HepG2 (cell line): ENCODE data around the gene LRRC45. TPM values are rescaled to one million over a fixed set of nuclear protein-coding genes. Genes with fewer than 3 reads are reported as not detected.

Experiments
- ARNT ChIP-seq: fragments of 450-650 bp; IDR thresholded peaks from 2 replicates; pipeline ENCODE4 v1.6.1; 2017
- ARNTL ChIP-seq: sonication (generic); formaldehyde crosslinking; IDR thresholded peaks from 2 replicates; pipeline ENCODE4 v1.4.0; 2020; ENCODE audit warnings: mild to moderate bottlenecking, missing genetic modification reagents
- DMAP1 ChIP-seq: IDR thresholded peaks from 2 replicates; pipeline ENCODE4 v1.6.1; 2016
- DR1 ChIP-seq: sonication (generic); formaldehyde crosslinking; IDR thresholded peaks from 2 replicates; pipeline ENCODE4 v1.8.0; 2021; ENCODE audit warnings: mild to moderate bottlenecking, missing genetic modification reagents, inconsistent platforms
- IKZF4 ChIP-seq: sonication (generic); formaldehyde crosslinking; IDR thresholded peaks from 2 replicates; pipeline ENCODE4 v1.5.1; 2020; ENCODE audit warnings: borderline replicate concordance, mild to moderate bottlenecking, low read depth, missing genetic modification reagents; ENCODE audit errors: not compliant biosample characterization
- MYNN ChIP-seq: sonication (generic); formaldehyde crosslinking; IDR thresholded peaks from 2 replicates; pipeline ENCODE4 v1.4.0; 2020; ENCODE audit warnings: mild to moderate bottlenecking, low read depth, missing genetic modification reagents
- NFIC ChIP-seq: IDR thresholded peaks from 2 replicates; pipeline ENCODE4 v1.6.1; 2012; ENCODE audit warnings: mild to moderate bottlenecking, low read length, inconsistent platforms
- POLR2AphosphoS2 ChIP-seq: IDR thresholded peaks from 2 replicates; pipeline ENCODE4 v1.6.1; 2011; ENCODE audit warnings: low read depth, low read length, improper control_type of control experiment
- TCF7L2 ChIP-seq: IDR thresholded peaks from 2 replicates; pipeline ENCODE4 v1.6.1; 2011; ENCODE audit warnings: mild to moderate bottlenecking, low read depth, low read length, moderate library complexity
- TMF1 ChIP-seq: sonication (generic); formaldehyde crosslinking; IDR thresholded peaks from 2 replicates; pipeline ENCODE4 v1.8.1; 2022; ENCODE audit warnings: low read depth, missing genetic modification reagents
- YY1 ChIP-seq: IDR thresholded peaks from 2 replicates; pipeline ENCODE4 v1.6.1; 2011; ENCODE audit warnings: low read length, low read depth, moderate library complexity, mild to moderate bottlenecking; ENCODE audit not compliant: insufficient read depth, insufficient replicate concordance
- ZNF34 ChIP-seq: sonication (generic); formaldehyde crosslinking; IDR thresholded peaks from 2 replicates; pipeline ENCODE4 v1.4.0; 2020; ENCODE audit warnings: mild to moderate bottlenecking, missing genetic modification reagents, borderline replicate concordance
- ZNF431 ChIP-seq: sonication (generic); formaldehyde crosslinking; IDR thresholded peaks from 2 replicates; pipeline ENCODE4 v1.9.0; 2022; ENCODE audit warnings: missing genetic modification reagents, low read depth, mild to moderate bottlenecking, borderline replicate concordance
- ZNF577 ChIP-seq: sonication (generic); formaldehyde crosslinking; IDR thresholded peaks from 2 replicates; pipeline ENCODE4 v1.4.0; 2020; ENCODE audit warnings: mild to moderate bottlenecking, low read depth, missing genetic modification reagents, borderline replicate concordance
- ZNF713 ChIP-seq: sonication (generic); formaldehyde crosslinking; IDR thresholded peaks from 2 replicates; pipeline ENCODE4 v1.4.0; 2020; ENCODE audit warnings: mild to moderate bottlenecking, missing genetic modification reagents
- ZSCAN30 ChIP-seq: sonication (generic); formaldehyde crosslinking; IDR thresholded peaks from 2 replicates; pipeline ENCODE4 v1.5.0; 2020; ENCODE audit warnings: mild to moderate bottlenecking, missing genetic modification reagents
- polyA plus RNA-seq, 8 experiments: library from polyadenylated mRNA; depleted of rRNA in 3 of 8; stranded (reverse) in 7 of 8; unstranded in 1 of 8; fragments of >200 nt; fragmentation: Illumina TruSeq in 4 of 8; extraction: Trizol in 4 of 8; gene quantifications; 2 replicates each; pipeline versions ENCODE4 v1.2.1 to v1.2.3, GENCODE V29; 2011 to 2016; ENCODE audit warnings: low read depth in 4 of 8, missing spikeins in 1 of 8, mixed read lengths in 1 of 8; ENCODE audit not compliant: insufficient read depth in 1 of 8
- total RNA-seq, 5 experiments: library from RNA; depleted of rRNA; stranded (reverse); fragments of >200 nt; fragmentation: Illumina TruSeq; extraction: Trizol; gene quantifications; 2 replicates each; pipeline ENCODE4 v1.2.3, GENCODE V29; 2016; ENCODE audit warnings: low read depth in 1 of 5
- TF ChIP-seq, protein P1 (sequence below): sonication (generic); formaldehyde crosslinking; IDR thresholded peaks from 2 replicates; pipeline ENCODE4 v1.5.1; 2020; ENCODE audit warnings: mild to moderate bottlenecking, missing genetic modification reagents, borderline replicate concordance
- TF ChIP-seq, protein P2 (sequence below): sonication (generic); formaldehyde crosslinking; IDR thresholded peaks from 2 replicates; pipeline ENCODE4 v1.9.0; 2021; ENCODE audit warnings: missing genetic modification reagents, mild to moderate bottlenecking, borderline replicate concordance
- TF ChIP-seq, protein P3 (sequence below): sonication (generic); formaldehyde crosslinking; conservative IDR thresholded peaks from 2 replicates; pipeline ENCODE4 v1.8.1; 2023; ENCODE audit warnings: missing genetic modification reagents
- TF ChIP-seq, protein P4 (sequence below): sonication (generic); formaldehyde crosslinking; IDR thresholded peaks from 2 replicates; pipeline ENCODE4 v1.5.0; 2020; ENCODE audit warnings: mild to moderate bottlenecking, missing genetic modification reagents, moderate library complexity

The LRRC45 gene
- total and polyA plus RNA-seq, 2 of the 13 experiments (the other 11 are each of a cell fraction or from before 2014, with no cell fraction given) = 11.6 to 48.1 TPM

DNA sequence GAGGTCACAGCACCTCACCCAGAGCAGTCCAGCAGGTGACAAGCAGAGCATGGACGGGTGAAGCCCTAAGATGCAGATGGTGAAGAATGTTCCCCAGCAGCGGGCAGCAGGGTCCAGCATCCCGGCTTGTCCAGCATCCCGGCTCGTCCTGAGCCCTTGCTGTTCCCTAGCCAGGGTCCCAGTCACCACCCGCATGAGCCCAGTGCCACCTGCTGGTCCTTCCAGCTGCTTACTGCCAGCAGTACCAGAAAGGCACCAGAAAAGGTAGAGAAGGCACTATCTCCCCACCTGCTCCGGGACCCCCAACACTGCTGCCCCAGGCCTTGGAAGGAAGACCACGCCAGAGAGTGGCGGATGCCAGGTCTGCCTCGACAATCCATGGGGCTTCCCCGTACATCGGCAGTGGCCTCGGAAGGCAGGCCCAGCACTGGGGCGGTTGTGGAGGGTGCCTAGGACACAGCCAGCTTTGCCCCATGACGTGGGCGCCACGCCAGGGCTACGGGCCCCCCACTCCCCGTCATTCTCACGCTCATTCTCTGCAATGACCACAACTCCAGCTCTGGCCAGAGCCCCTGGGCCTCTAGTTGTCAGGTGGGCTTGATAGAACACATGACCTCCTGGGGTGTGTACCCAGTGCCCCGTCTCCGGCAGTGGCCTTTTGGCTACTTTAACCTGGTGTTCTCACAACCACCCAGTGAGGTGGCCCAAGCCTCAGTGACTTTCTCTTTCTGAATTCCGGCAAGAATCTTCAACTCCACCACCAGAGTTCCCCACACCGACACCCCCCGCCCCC lies 1.8 kb upstream of the LRRC45 start (continued):
- no peak for TF ChIP-seq YY1
- TF ChIP-seq TCF7L2 = no peak
- no peak; the same call in 1 of the 2 replicates for TF ChIP-seq POLR2AphosphoS2
- TF ChIP-seq TMF1 (CRISPR knock-in tag) = no peak
- TF ChIP-seq, protein P1, sequence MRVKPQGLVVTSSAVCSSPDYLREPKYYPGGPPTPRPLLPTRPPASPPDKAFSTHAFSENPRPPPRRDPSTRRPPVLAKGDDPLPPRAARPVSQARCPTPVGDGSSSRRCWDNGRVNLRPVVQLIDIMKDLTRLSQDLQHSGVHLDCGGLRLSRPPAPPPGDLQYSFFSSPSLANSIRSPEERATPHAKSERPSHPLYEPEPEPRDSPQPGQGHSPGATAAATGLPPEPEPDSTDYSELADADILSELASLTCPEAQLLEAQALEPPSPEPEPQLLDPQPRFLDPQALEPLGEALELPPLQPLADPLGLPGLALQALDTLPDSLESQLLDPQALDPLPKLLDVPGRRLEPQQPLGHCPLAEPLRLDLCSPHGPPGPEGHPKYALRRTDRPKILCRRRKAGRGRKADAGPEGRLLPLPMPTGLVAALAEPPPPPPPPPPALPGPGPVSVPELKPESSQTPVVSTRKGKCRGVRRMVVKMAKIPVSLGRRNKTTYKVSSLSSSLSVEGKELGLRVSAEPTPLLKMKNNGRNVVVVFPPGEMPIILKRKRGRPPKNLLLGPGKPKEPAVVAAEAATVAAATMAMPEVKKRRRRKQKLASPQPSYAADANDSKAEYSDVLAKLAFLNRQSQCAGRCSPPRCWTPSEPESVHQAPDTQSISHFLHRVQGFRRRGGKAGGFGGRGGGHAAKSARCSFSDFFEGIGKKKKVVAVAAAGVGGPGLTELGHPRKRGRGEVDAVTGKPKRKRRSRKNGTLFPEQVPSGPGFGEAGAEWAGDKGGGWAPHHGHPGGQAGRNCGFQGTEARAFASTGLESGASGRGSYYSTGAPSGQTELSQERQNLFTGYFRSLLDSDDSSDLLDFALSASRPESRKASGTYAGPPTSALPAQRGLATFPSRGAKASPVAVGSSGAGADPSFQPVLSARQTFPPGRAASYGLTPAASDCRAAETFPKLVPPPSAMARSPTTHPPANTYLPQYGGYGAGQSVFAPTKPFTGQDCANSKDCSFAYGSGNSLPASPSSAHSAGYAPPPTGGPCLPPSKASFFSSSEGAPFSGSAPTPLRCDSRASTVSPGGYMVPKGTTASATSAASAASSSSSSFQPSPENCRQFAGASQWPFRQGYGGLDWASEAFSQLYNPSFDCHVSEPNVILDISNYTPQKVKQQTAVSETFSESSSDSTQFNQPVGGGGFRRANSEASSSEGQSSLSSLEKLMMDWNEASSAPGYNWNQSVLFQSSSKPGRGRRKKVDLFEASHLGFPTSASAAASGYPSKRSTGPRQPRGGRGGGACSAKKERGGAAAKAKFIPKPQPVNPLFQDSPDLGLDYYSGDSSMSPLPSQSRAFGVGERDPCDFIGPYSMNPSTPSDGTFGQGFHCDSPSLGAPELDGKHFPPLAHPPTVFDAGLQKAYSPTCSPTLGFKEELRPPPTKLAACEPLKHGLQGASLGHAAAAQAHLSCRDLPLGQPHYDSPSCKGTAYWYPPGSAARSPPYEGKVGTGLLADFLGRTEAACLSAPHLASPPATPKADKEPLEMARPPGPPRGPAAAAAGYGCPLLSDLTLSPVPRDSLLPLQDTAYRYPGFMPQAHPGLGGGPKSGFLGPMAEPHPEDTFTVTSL (CRISPR knock-in tag) = no peak
- no peak for TF ChIP-seq ZNF34 (CRISPR knock-in tag)
- TF ChIP-seq, protein P2, sequence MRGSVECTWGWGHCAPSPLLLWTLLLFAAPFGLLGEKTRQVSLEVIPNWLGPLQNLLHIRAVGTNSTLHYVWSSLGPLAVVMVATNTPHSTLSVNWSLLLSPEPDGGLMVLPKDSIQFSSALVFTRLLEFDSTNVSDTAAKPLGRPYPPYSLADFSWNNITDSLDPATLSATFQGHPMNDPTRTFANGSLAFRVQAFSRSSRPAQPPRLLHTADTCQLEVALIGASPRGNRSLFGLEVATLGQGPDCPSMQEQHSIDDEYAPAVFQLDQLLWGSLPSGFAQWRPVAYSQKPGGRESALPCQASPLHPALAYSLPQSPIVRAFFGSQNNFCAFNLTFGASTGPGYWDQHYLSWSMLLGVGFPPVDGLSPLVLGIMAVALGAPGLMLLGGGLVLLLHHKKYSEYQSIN (CRISPR knock-in tag) = no peak; the same call in 1 of the 2 replicates
- TF ChIP-seq NFIC = no peak
- TF ChIP-seq, protein P3, sequence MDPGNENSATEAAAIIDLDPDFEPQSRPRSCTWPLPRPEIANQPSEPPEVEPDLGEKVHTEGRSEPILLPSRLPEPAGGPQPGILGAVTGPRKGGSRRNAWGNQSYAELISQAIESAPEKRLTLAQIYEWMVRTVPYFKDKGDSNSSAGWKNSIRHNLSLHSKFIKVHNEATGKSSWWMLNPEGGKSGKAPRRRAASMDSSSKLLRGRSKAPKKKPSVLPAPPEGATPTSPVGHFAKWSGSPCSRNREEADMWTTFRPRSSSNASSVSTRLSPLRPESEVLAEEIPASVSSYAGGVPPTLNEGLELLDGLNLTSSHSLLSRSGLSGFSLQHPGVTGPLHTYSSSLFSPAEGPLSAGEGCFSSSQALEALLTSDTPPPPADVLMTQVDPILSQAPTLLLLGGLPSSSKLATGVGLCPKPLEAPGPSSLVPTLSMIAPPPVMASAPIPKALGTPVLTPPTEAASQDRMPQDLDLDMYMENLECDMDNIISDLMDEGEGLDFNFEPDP (CRISPR knock-in tag) = no peak
- TF ChIP-seq ZNF713 (CRISPR knock-in tag) = no peak
- TF ChIP-seq ARNT = no peak
- TF ChIP-seq ZNF577 (CRISPR knock-in tag) = no peak
- TF ChIP-seq ARNTL (CRISPR knock-in tag) = no peak
- TF ChIP-seq, protein P4, sequence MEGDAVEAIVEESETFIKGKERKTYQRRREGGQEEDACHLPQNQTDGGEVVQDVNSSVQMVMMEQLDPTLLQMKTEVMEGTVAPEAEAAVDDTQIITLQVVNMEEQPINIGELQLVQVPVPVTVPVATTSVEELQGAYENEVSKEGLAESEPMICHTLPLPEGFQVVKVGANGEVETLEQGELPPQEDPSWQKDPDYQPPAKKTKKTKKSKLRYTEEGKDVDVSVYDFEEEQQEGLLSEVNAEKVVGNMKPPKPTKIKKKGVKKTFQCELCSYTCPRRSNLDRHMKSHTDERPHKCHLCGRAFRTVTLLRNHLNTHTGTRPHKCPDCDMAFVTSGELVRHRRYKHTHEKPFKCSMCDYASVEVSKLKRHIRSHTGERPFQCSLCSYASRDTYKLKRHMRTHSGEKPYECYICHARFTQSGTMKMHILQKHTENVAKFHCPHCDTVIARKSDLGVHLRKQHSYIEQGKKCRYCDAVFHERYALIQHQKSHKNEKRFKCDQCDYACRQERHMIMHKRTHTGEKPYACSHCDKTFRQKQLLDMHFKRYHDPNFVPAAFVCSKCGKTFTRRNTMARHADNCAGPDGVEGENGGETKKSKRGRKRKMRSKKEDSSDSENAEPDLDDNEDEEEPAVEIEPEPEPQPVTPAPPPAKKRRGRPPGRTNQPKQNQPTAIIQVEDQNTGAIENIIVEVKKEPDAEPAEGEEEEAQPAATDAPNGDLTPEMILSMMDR (CRISPR knock-in tag) = peak; percentile 99
- 0 out of 2 replicates have a peak, but pooled peaks have one; percentile 26 for TF ChIP-seq DMAP1 (CRISPR knock-in tag)
- TF ChIP-seq ZNF431 = peak; percentile 78; the same call in 1 of the 2 replicates
- no peak for TF ChIP-seq ZSCAN30 (CRISPR knock-in tag)
- TF ChIP-seq DR1 = no peak
- no peak for TF ChIP-seq MYNN (CRISPR knock-in tag)
- TF ChIP-seq IKZF4 (CRISPR knock-in tag) = no peak
